Kidney glomerular epithelial cell (primary cell): ENCODE data around the gene CDH4.

Source experiments
- DNase-seq: peaks from one replicate; lab custom pipeline; 2025; lab: John Stamatoyannopoulos, UW

The CDH4 gene

GRCh38 chr20:61819921-61820825 lies 568.1 kb downstream of the CDH4 start:
- DNase-seq = no peak

GRCh38 chr20:61821735-61822134 lies 569.7 kb downstream of the CDH4 start:
- no peak for DNase-seq

DNA sequence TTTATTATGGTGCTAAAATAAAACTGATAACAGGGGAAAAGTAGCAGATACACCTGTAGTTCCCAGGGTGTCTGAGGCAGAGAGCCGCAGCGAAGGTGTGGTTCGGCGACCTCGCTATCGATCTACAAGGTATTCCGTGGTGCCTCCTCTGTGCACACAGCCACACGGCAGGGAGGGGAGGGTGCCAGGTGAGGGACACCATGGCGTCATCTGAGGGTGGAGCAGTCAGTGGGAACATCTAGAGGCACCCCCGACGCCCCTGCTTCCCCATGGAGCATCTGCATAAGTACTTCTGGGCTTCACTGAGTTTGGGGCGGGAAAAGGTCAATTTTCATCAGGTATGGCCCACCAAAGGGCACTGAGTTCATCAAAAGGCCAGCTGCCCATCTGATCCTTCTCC lies 570.3 kb downstream of the CDH4 start:
- no peak for DNase-seq

GRCh38 chr20:61823242-61823641 lies 571.2 kb downstream of the CDH4 start:
- DNase-seq = no peak

GRCh38 chr20:61828891-61829290 lies 576.8 kb downstream of the CDH4 start:
- DNase-seq = no peak

- DNase-seq = no peak
These were observed 577.5 kb downstream of the CDH4 start for GRCh38 chr20:61829526-61829925.

DNA sequence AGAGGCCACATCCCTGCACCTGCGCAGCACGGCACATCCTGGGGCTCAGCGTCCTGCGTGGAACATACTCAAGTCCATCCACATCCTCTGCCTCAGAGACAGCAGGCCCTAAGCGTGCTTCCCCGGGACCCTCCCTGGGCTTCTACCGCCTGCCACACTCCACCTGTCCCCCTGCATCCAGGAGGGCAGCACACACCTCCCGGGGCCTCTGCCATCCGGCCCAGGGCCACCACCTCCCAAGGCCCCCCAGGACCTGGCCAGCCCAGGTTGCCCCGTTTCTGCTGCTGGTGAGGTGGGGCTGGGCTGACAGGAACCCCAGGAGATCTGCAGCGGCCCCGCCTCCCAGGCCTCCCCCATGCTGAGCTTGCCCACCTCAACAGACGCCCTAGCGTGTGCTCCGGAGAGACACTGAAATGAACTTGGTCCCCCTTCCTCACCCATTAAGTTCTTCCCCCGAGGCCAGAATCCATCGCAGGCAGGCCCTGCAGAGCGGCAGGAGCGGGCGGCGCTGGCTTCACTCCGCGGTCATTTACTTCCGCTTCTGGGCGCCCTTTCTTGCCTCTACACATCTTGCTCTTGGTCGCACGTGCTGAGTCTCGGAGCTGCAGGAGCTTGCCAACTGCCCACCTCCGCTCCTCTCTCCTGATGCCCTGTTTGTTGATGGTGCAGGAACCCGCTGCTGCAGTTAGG lies 578.3 kb downstream of the CDH4 start:
- no peak for DNase-seq

DNA sequence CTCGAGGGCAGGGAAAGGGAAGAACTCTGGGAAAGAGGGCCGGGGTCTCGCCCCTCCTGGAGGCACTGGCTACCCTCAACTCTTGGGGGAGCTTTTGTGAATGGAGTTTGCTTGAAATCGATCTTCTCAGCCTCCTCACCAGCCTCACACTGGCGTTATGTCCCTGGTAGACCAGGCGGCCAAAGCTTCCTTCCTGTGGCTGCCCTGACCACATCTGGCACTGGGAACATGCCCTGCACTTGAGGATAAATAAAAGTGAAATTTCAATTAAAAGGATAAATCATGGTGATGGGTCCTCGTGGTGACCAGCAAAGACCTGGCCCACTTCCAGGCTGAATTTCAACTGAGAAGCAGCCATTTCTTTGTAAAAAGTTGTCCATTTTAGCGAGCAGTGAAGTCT lies 578.9 kb downstream of the CDH4 start:
- no peak for DNase-seq

- no peak for DNase-seq
These were observed 580.1 kb downstream of the CDH4 start for GRCh38 chr20:61832181-61832580.

GRCh38 chr20:61833807-61834610 lies 581.9 kb downstream of the CDH4 start:
- no peak for DNase-seq

- no peak for DNase-seq
These were observed 583.2 kb downstream of the CDH4 start for GRCh38 chr20:61835301-61835700.

- DNase-seq = no peak
These were observed 583.8 kb downstream of the CDH4 start for GRCh38 chr20:61835791-61836350.

DNA sequence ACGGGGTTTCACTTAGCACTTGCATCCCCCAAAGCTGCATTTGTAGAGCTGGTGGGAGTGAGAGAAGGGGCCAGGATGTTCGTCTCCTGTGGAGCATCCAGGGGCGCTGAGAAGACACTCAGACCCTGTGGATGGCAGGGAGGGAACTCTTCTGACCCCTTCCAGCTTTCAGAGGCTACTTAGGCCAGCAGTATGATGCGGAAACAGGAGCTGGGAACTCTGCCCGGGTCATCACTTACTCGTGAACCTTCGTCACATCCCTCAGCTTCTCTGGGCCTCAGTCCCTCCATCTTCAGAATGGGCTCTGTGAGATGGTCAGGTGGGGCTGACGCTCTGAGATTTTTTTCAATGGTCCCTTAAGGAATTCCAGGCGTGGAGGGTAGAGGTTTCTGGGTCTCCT lies 585.1 kb downstream of the CDH4 start:
- no peak for DNase-seq

GRCh38 chr20:61839223-61839911 lies 587.3 kb downstream of the CDH4 start:
- DNase-seq = no peak

- no peak for DNase-seq
These were observed 588.1 kb downstream of the CDH4 start for GRCh38 chr20:61839912-61840778.

DNA sequence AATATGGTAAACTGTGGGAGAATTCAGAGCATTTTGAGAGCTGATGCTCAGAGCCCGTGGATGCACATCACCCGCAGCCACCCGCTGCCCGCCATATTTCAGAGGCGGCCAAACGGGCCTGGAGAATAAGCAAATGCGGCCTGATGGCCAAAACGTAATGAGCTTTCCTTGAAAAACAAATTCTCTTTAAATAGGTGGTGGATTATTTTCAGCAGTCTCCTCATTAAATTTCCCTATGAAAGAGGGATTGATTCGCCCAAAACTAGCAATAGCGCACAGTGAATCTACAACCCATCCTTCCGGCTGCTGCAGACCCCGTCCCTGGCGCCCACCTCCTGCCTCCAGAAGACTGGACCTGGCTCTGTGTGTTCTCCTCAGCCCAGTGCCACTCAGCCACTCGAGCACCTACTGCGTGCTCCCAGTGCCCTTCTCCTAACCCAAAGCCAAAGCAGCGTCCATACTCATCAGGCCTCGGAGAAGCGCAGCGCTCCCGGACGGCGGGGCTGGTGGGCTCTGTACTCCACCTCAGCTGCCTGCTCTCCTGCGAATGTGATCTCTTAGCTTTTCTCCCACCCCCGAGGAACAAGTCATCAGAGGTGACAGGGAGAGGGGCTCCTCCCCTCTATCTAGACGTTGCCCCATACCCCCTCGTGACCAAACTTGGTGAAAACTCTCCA lies 588.9 kb downstream of the CDH4 start:
- no peak for DNase-seq

GRCh38 chr20:61841551-61841950 lies 589.5 kb downstream of the CDH4 start:
- DNase-seq = no peak

GRCh38 chr20:61841966-61842365 lies 589.9 kb downstream of the CDH4 start:
- no peak for DNase-seq

GRCh38 chr20:61844621-61845020 lies 592.6 kb downstream of the CDH4 start:
- DNase-seq = no peak

- DNase-seq = no peak
These were observed 593.2 kb downstream of the CDH4 start for GRCh38 chr20:61845233-61845671.
